Raji (cell line): ENCODE data around the gene PDE4D.

Experiments used
- POLR2A ChIP-seq: IDR thresholded peaks from 2 replicates; pipeline ENCODE4 v1.6.1; 2011; ENCODE audit warnings: low read depth, low read length, control low read depth; ENCODE audit not compliant: insufficient read depth

PDE4D gene

GRCh38 chr5:59104400-59105127 lies 789.0 kb downstream of the PDE4D start:
- TF ChIP-seq POLR2A: no peak

- no peak for TF ChIP-seq POLR2A
Observed at GRCh38 chr5:59103303-59103702, 790.2 kb downstream of the PDE4D start.

GRCh38 chr5:59102437-59102836 lies 791.1 kb downstream of the PDE4D start:
- TF ChIP-seq POLR2A: no peak

GRCh38 chr5:59100875-59101274 lies 792.7 kb downstream of the PDE4D start:
- TF ChIP-seq POLR2A: no peak

- no peak for TF ChIP-seq POLR2A
Observed at GRCh38 chr5:59099995-59100345, 793.6 kb downstream of the PDE4D start.

- no peak for TF ChIP-seq POLR2A
Observed at GRCh38 chr5:59099270-59099994, 794.1 kb downstream of the PDE4D start.

- no peak for TF ChIP-seq POLR2A
Observed at GRCh38 chr5:59098743-59099142, 794.8 kb downstream of the PDE4D start.

GRCh38 chr5:59097712-59098111 lies 795.8 kb downstream of the PDE4D start:
- no peak for TF ChIP-seq POLR2A

- TF ChIP-seq POLR2A: no peak
Observed at GRCh38 chr5:59097116-59097515, 796.4 kb downstream of the PDE4D start.

GRCh38 chr5:59095480-59095879 lies 798.0 kb downstream of the PDE4D start:
- no peak for TF ChIP-seq POLR2A

- TF ChIP-seq POLR2A: no peak
Observed at GRCh38 chr5:59094864-59095263, 798.7 kb downstream of the PDE4D start.

- TF ChIP-seq POLR2A: no peak
Observed at GRCh38 chr5:59093329-59093728, 800.2 kb downstream of the PDE4D start.

- no peak for TF ChIP-seq POLR2A
Observed at GRCh38 chr5:59092758-59093157, 800.8 kb downstream of the PDE4D start.

- TF ChIP-seq POLR2A: no peak
Observed at GRCh38 chr5:59091965-59092364, 801.6 kb downstream of the PDE4D start.

GRCh38 chr5:59090323-59090722 lies 803.2 kb downstream of the PDE4D start:
- no peak for TF ChIP-seq POLR2A

GRCh38 chr5:59089767-59090166 lies 803.8 kb downstream of the PDE4D start:
- TF ChIP-seq POLR2A: no peak
